Right lobe of liver (tissue), 6 donors: ENCODE measurements around the gene PPARA. TPM values are rescaled to one million over a fixed set of nuclear protein-coding genes. Genes with fewer than 3 reads are reported as not detected.

Source experiments
- ATAC-seq, 4 donors: fragments of 200-7000 bp; cut with Tn5 transposase; one replicate each; pipeline ENCODE4 v1.9.1; 2020; ENCODE audit warnings: mild to moderate bottlenecking in 4 of 4, moderate library complexity in 4 of 4
- DNase-seq, 3 donors: peaks; one replicate each; pipeline ENCODE4 v3.0.0-alpha.2; 2020
- H3K27ac ChIP-seq, 3 donors: fragments of 200-600 bp; one replicate each; pipeline ENCODE4 v1.8.0; 2022
- H3K27me3 ChIP-seq, 2 donors: fragments of 200-600 bp; one replicate each; pipeline ENCODE4 v1.8.0; 2022
- H3K36me3 ChIP-seq, 4 donors: fragments of 200-600 bp; sonication (generic) in 1 of 4; one replicate each; pipeline versions ENCODE4 v1.5.1 to v1.8.0; 2017 to 2022; ENCODE audit warnings: control low read depth in 1 of 4
- H3K4me1 ChIP-seq, 4 donors: fragments of 200-600 bp; sonication (generic) in 1 of 4; one replicate each; pipeline versions ENCODE4 v1.5.1 to v1.8.0; 2017 to 2022; ENCODE audit warnings: control low read depth in 1 of 4
- H3K4me3 ChIP-seq, 3 donors: fragments of 200-600 bp; one replicate each; pipeline ENCODE4 v1.8.0; 2022
- H3K9me3 ChIP-seq, 4 donors: fragments of 200-600 bp; sonication (generic) in 1 of 4; one replicate each; pipeline versions ENCODE4 v1.5.1 to v1.8.0; 2017 to 2022; ENCODE audit warnings: control low read depth in 1 of 4
- CTCF ChIP-seq, 4 donors: fragments of 200-600 bp in 3 of 4; fragments of 450-650 bp in 1 of 4; IDR thresholded peaks; one replicate each; pipeline versions ENCODE4 v1.5.1 to v1.8.0; 2016 to 2022; ENCODE audit warnings: antibody characterized with exemption in 4 of 4, mild to moderate bottlenecking in 2 of 4
- POLR2A ChIP-seq: fragments of 450-650 bp; IDR thresholded peaks from one replicate; pipeline ENCODE4 v1.6.1; 2017; ENCODE audit warnings: antibody characterized with exemption, mild to moderate bottlenecking
- WGBS: methylation state at CpG from one replicate; pipeline ENCODE4 v1.1.6; 2018; ENCODE audit warnings: low coverage, low lambda C conversion rate; ENCODE audit not compliant: insufficient coverage; ENCODE audit errors: missing lambda C conversion rate; 5-methylcytosine and 5-hydroxymethylcytosine counted together
- intact Hi-C, 2 donors: fragments of 100-400 bp; cut with DNase I; formaldehyde crosslinking; loops; one replicate each; pipeline versions ENCODE4 v1.11.2 to v1.14.1; 2022
- total RNA-seq, 6 experiments: library from RNA; depleted of rRNA in 2 of 6; stranded (reverse); fragments of >200 nt in 2 of 6; fragmentation: NEBNext Ultra II Directional in 3 of 6; extraction: Animal tissue kit (Norgen Biotek cat#: 25700) in 3 of 6; gene quantifications; one replicate each; pipeline versions ENCODE4 v1.1.0 to v1.2.4, GENCODE V29; 2016 to 2023
- donor health status: DM: no; HTN: yes; CAD: no.
- donor health status: DM: no; HTN: no; CAD: no.
- donor health status: DM: no; HTN: no; CAD: no.
- donor health status: DM: no; HTN: yes; CAD: no.
- donor health status: DM: no; HTN: yes; CAD: no.

Gene PPARA
- total RNA-seq, 6 experiments from 2014 or later, result 64.4 to 152 (median 95.1) TPM

DNA sequence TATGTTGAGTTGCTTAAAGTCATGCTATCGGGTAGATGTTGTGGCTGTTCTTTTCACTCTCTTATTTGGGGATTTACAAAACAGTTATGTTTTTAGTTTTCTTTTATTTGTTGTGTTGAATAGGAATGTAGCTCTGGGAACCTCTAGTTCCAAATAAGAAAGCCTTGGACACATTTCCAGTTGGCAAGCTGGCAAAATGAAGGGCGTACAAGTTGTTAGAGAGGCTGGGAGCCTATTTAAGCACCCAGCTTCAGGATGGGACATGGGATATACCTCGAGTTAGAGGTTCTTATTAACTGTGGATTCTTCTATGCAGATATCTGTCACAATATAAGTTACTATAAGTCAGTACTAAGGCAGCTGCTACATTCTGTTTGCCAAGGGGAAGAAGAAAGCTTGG is 22.8 kb downstream of the PPARA start:
- 35% methylated on average over 3 of the region's 3 CpGs for WGBS
- no peak for TF ChIP-seq POLR2A
- no peak for TF ChIP-seq CTCF (IDR thresholded peaks at IDR 0.05)
- no peaks in the 10 kb centered on the region for H3K27me3 ChIP-seq
- H3K4me3 ChIP-seq, result peak overlapping the region in 1 of 3 donors; percentile 57
- H3K36me3 ChIP-seq, result peaks cover 0 to 21% (median 5%) of the 10 kb centered on the region in 4 donors
- peaks cover 0 to 48% (median 10%) of the 10 kb centered on the region in 4 donors for H3K4me1 ChIP-seq
- ATAC-seq (no peak), DNase-seq (no peak)
- H3K27ac ChIP-seq, result peak overlapping the region in 2 of 3 donors; percentile 19 to 76
- intact Hi-C loops, result no loop called here
- no peaks in the 10 kb centered on the region for H3K9me3 ChIP-seq

- intact Hi-C loops, result no loop called here
- H3K4me1 ChIP-seq, result peaks cover 0 to 40% (median 10%) of the 10 kb centered on the region in 4 donors
- DNase-seq, result no peak
- TF ChIP-seq CTCF (IDR thresholded peaks at IDR 0.05) (no peak), POLR2A (no peak)
- ATAC-seq, result no peak
- peaks cover 0 to 35% (median 12%) of the 10 kb centered on the region in 4 donors for H3K36me3 ChIP-seq
- no peak overlapping the region for H3K4me3 ChIP-seq
- peaks cover 0 to 2% (median 0%) of the 10 kb centered on the region in 4 donors for H3K9me3 ChIP-seq
- 100% methylated on average over 5 of the region's 5 CpGs for WGBS
- no peak overlapping the region for H3K27ac ChIP-seq
- no peaks in the 10 kb centered on the region for H3K27me3 ChIP-seq
These were observed 25.3 kb downstream of the PPARA start for GRCh38 chr22:46175631-46176030.

DNA sequence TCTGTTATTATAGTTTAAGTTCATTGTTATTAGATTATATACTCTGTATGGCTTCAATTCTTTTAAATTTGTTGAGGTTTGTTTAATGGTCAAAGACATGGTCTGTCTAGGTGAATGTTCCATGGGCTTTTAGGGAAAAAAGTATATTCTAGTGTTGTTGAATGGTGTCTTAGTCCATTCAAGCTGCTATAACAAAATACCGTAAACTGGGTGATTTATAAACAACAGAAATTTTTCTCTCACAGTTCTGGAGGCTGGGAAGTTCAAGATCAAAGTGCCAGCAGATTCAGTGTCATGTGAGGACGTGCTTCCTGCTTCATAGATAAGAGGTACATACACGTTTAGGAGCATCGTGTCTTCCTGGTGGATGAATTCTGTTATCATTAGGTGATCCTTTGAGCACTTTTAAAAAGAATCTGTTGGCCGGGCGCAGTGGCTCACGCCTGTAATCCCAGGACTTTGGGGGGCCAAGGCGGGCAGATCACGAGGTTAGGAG is 26.2 kb downstream of the PPARA start:
- no peak overlapping the region for H3K27ac ChIP-seq
- DNase-seq (no peak), ATAC-seq (no peak)
- no peak for TF ChIP-seq CTCF (IDR thresholded peaks at IDR 0.05)
- no peak for TF ChIP-seq POLR2A
- intact Hi-C loops, result no loop called here
- peaks cover 0 to 42% (median 15%) of the 10 kb centered on the region in 4 donors for H3K36me3 ChIP-seq
- no peak overlapping the region for H3K4me3 ChIP-seq
- WGBS, result 72% methylated on average over 9 of the region's 9 CpGs
- peaks cover 0 to 3% (median 0%) of the 10 kb centered on the region in 4 donors for H3K9me3 ChIP-seq
- peaks cover 0 to 31% (median 9%) of the 10 kb centered on the region in 4 donors for H3K4me1 ChIP-seq
- H3K27me3 ChIP-seq, result no peaks in the 10 kb centered on the region

GRCh38 chr22:46178755-46179505 is 28.6 kb downstream of the PPARA start:
- peak in 2 of 4 donors; percentile 15 to 27 for ATAC-seq
- TF ChIP-seq CTCF (IDR thresholded peaks at IDR 0.05), result no peak
- TF ChIP-seq POLR2A, result no peak
- no peak overlapping the region for H3K27ac ChIP-seq
- no peaks in the 10 kb centered on the region for H3K27me3 ChIP-seq
- H3K9me3 ChIP-seq, result peaks cover 0 to 3% (median 0%) of the 10 kb centered on the region in 4 donors
- H3K4me3 ChIP-seq, result no peak overlapping the region
- DNase-seq, result no peak
- peaks cover 0 to 60% (median 27%) of the 10 kb centered on the region in 4 donors for H3K36me3 ChIP-seq
- peaks cover 0 to 14% (median 0%) of the 10 kb centered on the region in 4 donors for H3K4me1 ChIP-seq
- intact Hi-C loops, result no loop called here
- 88% methylated on average over 4 of the region's 4 CpGs for WGBS
